Karpas-422 (cell line): ENCODE results near the gene RPUSD3. TPM values are rescaled to one million over a fixed set of nuclear protein-coding genes. Genes with fewer than 3 reads are reported as not detected.
A peak's percentile ranks its signal among the peaks of the same experiment; 100 is the strongest.

ENCODE experiments used
- DNase-seq: peaks from one replicate; pipeline ENCODE4 v3.0.0-alpha.2; 2015
- H2AFZ ChIP-seq: fragments of 200-600 bp; sonication (generic); 2 replicates; pipeline ENCODE4 v1.6.1; 2014; ENCODE audit warnings: antibody characterized with exemption, low read length, mixed read lengths
- H3K27ac ChIP-seq: fragments of 200-600 bp; sonication (generic); 2 replicates; pipeline ENCODE4 v1.5.1; 2014; ENCODE audit warnings: mild to moderate bottlenecking, low read length, moderate library complexity
- H3K27me3 ChIP-seq: fragments of 200-600 bp; sonication (generic); 2 replicates; pipeline ENCODE4 v1.6.1; 2014; ENCODE audit warnings: low read length, mixed read lengths
- H3K36me3 ChIP-seq: fragments of 200-600 bp; sonication (generic); 2 replicates; pipeline ENCODE4 v1.6.1; 2014; ENCODE audit warnings: low read length, mixed read lengths; ENCODE audit not compliant: insufficient read depth
- H3K4me1 ChIP-seq: fragments of 200-600 bp; sonication (generic); 2 replicates; pipeline ENCODE4 v1.6.1; 2014; ENCODE audit warnings: mild to moderate bottlenecking, low read length, mixed read lengths
- H3K4me2 ChIP-seq: fragments of 200-600 bp; sonication (generic); 2 replicates; pipeline ENCODE4 v1.6.1; 2014; ENCODE audit warnings: low read length, low read depth, mild to moderate bottlenecking; ENCODE audit not compliant: poor library complexity, severe bottlenecking
- H3K4me3 ChIP-seq: fragments of 200-600 bp; sonication (generic); 2 replicates; pipeline ENCODE4 v1.5.1; 2014; ENCODE audit warnings: mild to moderate bottlenecking, antibody characterized with exemption, low read length, mixed read lengths
- H3K79me2 ChIP-seq: fragments of 200-600 bp; sonication (generic); 2 replicates; pipeline ENCODE4 v1.6.1; 2014; ENCODE audit warnings: mild to moderate bottlenecking, low read length, mixed read lengths
- H3K9ac ChIP-seq: fragments of 200-600 bp; sonication (generic); 2 replicates; pipeline ENCODE4 v1.6.0; 2014; ENCODE audit warnings: low read length
- H3K9me2 ChIP-seq: fragments of 200-600 bp; sonication (generic), shearing (Covaris generic); replicated peaks from 2 replicates; pipeline ENCODE4 v1.6.0; 2014; ENCODE audit warnings: mild to moderate bottlenecking, low read length, moderate library complexity; ENCODE audit not compliant: insufficient read depth
- H3K9me3 ChIP-seq: fragments of 300-700, 200-600 bp; sonication (generic); 2 replicates; pipeline ENCODE4 v1.6.1; 2014; ENCODE audit warnings: low read length, mixed read lengths
- H4K20me1 ChIP-seq: fragments of 200-600 bp; sonication (generic); 2 replicates; pipeline ENCODE4 v1.6.1; 2014; ENCODE audit warnings: mild to moderate bottlenecking, antibody characterized with exemption, low read length, low read depth; ENCODE audit not compliant: insufficient read depth
- total RNA-seq: library from RNA; depleted of rRNA; stranded (reverse); fragments of >200 nt; shearing (Covaris generic); gene quantifications from 2 replicates; pipeline ENCODE4 v1.2.3, GENCODE V29; 2014; ENCODE audit warnings: low replicate concordance

RPUSD3 gene
- total RNA-seq, 1 experiment from 2014 or later: 62.5 TPM

DNA sequence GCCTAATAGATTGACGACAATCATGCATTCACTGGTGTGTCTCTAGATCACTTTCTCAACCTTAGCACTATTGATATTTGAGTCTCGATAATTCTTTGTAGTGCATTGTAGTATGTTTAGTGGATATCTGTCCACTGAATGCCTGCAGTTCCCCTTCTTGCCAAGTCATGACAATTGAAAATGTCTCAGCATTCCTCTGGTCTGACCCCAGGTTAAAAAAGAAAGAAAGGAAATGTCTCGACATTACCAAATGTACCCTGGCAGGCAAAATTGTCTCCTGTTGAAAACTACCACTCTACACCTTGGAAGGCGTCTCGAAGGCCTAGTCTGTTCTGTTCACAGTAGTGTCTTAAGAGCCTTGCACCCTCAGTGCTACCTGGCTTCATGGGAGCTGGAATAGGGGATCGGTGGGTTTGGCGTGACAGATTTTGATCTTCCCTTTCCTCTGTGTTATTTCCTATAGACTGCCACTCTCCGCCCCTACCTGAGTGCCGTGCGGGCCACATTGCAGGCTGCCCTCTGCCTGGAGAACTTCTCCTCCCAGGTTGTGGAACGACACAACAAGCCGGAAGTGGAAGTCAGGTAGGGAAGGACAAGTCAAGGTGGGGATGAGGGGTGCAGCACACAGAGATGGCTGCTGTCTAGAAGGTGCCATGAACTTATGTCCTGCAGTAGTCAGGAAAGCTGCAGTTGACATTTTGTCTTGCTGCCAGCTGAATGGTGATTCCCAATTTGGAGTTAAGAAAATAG is 46.4 kb downstream of the RPUSD3 start:
- H3K9me3 ChIP-seq: no peaks in the 10 kb centered on the region
- peaks cover 57% of the 10 kb centered on the region for H3K79me2 ChIP-seq
- no peaks in the 10 kb centered on the region for H3K27me3 ChIP-seq
- no peak for DNase-seq
- no peak overlapping the region for H3K4me3 ChIP-seq
- H3K9ac ChIP-seq: no peak overlapping the region
- H3K4me2 ChIP-seq: no peak overlapping the region
- no peak overlapping the region for H3K27ac ChIP-seq
- peaks cover 18% of the 10 kb centered on the region for H3K4me1 ChIP-seq
- no peak overlapping the region for H2AFZ ChIP-seq
- peaks cover 30% of the 10 kb centered on the region for H4K20me1 ChIP-seq
- peaks cover 51% of the 10 kb centered on the region for H3K36me3 ChIP-seq
- H3K9me2 ChIP-seq: no peaks in the 10 kb centered on the region

DNA sequence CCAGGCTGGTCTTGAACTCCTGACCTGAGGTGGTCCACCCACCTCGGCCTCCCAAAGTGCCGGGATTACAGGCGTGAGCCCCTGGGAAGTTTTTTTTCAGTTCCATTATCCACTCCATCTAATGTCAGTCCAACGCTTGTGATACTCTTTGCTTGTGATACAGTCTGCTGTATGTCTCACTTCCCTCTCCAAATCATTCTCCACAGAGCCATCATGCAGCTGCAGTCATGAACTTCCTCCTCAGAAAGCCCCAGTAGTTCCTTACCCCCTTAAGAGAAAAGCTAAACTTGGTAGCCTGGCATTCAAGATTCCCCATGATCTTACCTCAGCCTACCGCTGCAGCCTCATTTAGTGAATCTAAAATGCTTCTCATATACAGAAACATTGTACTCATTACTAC is 48.6 kb downstream of the RPUSD3 start:
- Histone ChIP-seq H3K27ac (no peak overlapping the region), H3K27me3 (no peaks in the 10 kb centered on the region), H3K79me2 (peaks cover 77% of the 10 kb centered on the region), H3K9ac (no peak overlapping the region), H2AFZ (no peak overlapping the region), H3K4me2 (no peak overlapping the region), H3K36me3 (peaks cover 39% of the 10 kb centered on the region), H3K4me1 (peaks cover 30% of the 10 kb centered on the region), H4K20me1 (peaks cover 26% of the 10 kb centered on the region), H3K9me2 (no peaks in the 10 kb centered on the region), H3K9me3 (no peaks in the 10 kb centered on the region), H3K4me3 (no peak overlapping the region)
- DNase-seq: no peak

DNA sequence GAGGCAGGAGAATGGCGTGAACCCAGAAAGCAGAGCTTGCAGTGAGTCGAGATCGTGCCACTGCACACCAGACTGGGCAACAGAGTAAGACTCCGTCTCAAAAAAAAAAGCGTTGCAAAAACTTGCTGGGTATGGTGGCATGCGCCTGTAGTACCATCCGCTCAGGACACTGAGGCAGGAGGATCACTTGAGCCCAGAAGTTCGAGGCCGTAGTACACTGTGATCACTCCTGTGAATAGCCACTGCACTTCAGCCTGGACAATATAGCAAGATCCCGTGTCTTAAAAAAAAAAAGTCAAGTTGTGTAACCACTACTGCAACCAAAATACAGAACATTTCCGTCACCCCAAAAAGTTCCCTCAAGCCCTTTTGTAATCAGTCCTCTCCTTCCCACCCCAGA is 49.4 kb downstream of the RPUSD3 start:
- Histone ChIP-seq H2AFZ (no peak overlapping the region), H3K79me2 (peaks cover 71% of the 10 kb centered on the region), H3K4me2 (peak overlapping the region; percentile 100), H3K36me3 (peaks cover 38% of the 10 kb centered on the region), H3K27me3 (no peaks in the 10 kb centered on the region), H3K9me2 (no peaks in the 10 kb centered on the region), H3K4me3 (peak overlapping the region; percentile 91; the same call in 1 of the 2 replicates), H4K20me1 (peaks cover 26% of the 10 kb centered on the region), H3K9ac (no peak overlapping the region), H3K9me3 (no peaks in the 10 kb centered on the region), H3K4me1 (peaks cover 30% of the 10 kb centered on the region), H3K27ac (no peak overlapping the region)
- DNase-seq: no peak

DNA sequence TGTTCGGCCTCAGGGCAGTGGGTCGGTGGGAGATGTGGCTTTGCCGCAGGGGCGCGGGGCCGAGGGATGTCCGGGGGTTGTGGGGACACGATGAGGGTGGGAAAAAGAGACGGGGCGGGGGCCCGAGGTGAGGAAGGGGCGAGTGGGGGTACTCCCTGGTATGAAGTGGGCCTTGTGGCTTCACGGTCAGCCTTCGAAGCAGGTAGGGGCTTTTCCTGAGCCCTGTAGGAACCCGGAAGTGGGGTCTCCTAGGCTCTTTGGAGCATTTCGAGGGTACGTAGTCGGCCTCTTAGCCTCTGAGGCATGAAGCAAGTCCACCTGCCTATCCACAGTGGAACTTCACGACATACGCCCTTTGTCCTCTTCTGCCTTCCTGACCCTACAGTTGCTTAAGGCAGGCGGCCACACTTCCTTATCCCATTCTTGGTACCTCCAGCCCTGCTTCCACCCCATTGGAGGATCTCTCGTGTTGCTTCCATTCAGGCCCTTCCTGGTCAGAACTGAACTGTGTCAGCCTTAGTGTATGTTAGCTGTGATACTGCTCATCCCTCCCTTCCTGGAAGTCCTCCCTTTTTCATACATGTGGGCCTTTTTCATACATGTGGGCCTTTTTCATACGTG is 50.5 kb downstream of the RPUSD3 start:
- Histone ChIP-seq H3K4me1 (peaks cover 30% of the 10 kb centered on the region), H3K9me3 (no peaks in the 10 kb centered on the region), H3K4me2 (peak overlapping the region; percentile 100), H3K36me3 (peaks cover 34% of the 10 kb centered on the region), H4K20me1 (peaks cover 21% of the 10 kb centered on the region; the same call in 1 of the 2 replicates), H3K27ac (peak overlapping the region; percentile 93), H3K9ac (peak overlapping the region; percentile 100), H3K9me2 (no peaks in the 10 kb centered on the region), H3K79me2 (peaks cover 70% of the 10 kb centered on the region), H3K27me3 (no peaks in the 10 kb centered on the region), H3K4me3 (peak overlapping the region; percentile 91), H2AFZ (peak overlapping the region; percentile 73; the same call in 1 of the 2 replicates)
- peak; percentile 68 for DNase-seq

DNA sequence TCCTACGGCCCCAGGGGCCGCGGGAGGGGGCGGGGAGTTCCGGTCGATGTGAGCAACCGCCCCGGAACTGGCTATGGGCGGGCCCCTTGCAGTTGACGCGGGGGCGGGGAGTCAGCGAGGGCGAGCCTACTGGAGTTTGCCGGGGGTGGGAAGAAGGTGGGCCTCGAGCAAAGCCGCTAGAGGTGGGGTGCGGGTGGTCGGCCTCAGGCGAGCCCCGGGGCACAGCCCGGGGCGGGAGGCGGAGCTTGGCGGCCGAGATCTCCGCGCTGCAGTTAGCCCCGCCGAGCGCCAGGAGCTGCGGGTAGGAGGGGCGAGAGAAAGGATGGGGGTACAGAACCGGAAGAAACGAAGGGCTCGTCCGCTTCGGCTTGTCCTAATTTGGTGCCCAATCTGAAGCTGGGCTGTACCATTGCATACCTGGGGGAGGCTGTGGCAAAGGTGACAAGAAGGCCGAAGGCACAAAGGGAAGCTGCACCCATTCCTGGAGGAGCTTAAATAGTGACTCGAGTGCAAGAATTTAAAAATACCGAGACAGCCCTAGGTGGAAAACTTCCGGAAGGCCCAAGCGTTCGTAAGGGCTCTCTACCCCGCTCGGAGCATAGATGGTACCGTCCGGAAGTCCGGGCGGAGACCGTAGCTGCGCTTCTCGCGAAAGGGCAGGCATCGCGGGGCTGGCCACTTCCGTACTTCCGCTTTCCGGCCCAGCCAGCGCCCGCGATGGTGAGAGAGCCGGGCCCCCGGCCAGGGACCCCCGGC is 51.2 kb downstream of the RPUSD3 start, which contains the start of the genes ARPC4 and TADA3:
Gene ARPC4 (plus strand): TSS at position 678 of the 756 bp plus-strand sequence. CDS start 40 bp downstream, at position 718.
Gene TADA3 (minus strand): TSS at position 69 of the 756 bp plus-strand sequence. CDS start 1,007 bp downstream, outside the sequence.
- Histone ChIP-seq H3K36me3 (peaks cover 27% of the 10 kb centered on the region), H3K4me2 (peak within 1 kb of the TSS; percentile 100), H3K4me3 (peak within 1 kb of the TSS; percentile 91), H2AFZ (peak within 1 kb of the TSS; percentile 73; the same call in 1 of the 2 replicates), H3K9me3 (no peaks in the 10 kb centered on the region), H3K9ac (peak within 1 kb of the TSS; percentile 100), H3K27me3 (no peaks in the 10 kb centered on the region), H3K27ac (peak within 1 kb of the TSS; percentile 93), H3K9me2 (no peaks in the 10 kb centered on the region), H3K4me1 (peaks cover 30% of the 10 kb centered on the region), H3K79me2 (peaks cover 65% of the 10 kb centered on the region), H4K20me1 (peaks cover 21% of the 10 kb centered on the region; the same call in 1 of the 2 replicates)
- DNase-seq: peak; percentile 97

DNA sequence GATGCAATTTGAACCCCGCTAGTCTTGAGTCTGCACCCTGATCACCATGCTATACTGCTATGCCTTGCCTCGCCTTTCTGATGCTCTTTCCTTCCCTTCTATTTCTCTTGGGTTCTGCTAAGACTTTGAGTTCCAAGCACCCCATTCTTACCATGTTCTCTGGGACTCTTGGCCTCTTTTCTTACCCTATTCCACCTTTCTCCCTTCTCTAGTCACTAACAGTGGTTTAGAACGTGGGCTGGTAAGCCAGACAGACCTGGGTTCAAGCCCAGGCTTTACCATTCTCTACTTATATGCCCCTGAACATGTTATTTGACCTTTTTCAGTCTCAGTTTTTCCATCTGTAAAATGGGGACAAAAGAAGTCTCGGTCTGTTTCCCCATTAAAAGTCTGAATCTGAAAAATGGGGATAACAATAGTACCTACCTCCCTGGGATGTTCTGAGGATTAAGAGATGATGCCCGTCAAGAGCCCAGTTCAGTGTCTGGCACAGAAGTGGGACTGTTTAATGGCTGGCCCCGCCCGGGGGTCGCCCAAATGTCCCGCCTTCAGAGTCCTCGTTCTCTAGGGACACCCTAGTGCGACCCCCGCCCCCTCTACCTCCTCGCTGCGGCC is 51.9 kb downstream of the RPUSD3 start:
- Histone ChIP-seq H3K9me3 (no peaks in the 10 kb centered on the region), H2AFZ (peak overlapping the region; percentile 73; the same call in 1 of the 2 replicates), H3K27ac (peak overlapping the region; percentile 93), H3K36me3 (peaks cover 27% of the 10 kb centered on the region), H3K4me1 (peaks cover 30% of the 10 kb centered on the region), H3K27me3 (no peaks in the 10 kb centered on the region), H3K4me3 (peak overlapping the region; percentile 91), H3K4me2 (peak overlapping the region; percentile 100), H3K79me2 (peaks cover 58% of the 10 kb centered on the region), H3K9ac (peak overlapping the region; percentile 100), H3K9me2 (no peaks in the 10 kb centered on the region), H4K20me1 (peaks cover 17% of the 10 kb centered on the region; the same call in 1 of the 2 replicates)
- DNase-seq: no peak

DNA sequence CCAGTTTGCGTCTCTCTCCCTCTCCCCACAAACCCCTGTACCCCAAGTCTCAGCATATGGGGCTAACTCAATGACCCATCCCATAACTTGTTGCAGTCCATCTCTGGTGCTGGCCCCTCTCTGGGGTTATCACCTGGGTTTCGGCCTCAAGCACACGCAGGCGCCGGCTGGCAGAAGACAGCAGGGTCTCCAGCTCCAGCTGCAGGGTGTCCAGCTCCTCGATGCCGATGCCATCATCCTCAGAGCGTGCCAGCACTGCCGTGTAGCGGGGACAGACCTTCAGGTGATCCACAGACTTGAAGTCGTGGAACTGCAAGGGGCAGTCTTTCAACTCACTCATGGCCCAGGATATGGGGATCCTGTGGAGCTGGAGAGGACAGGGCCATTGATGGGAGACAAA is 52.7 kb downstream of the RPUSD3 start:
- H3K79me2 ChIP-seq: peaks cover 53% of the 10 kb centered on the region
- peak overlapping the region; percentile 100 for H3K4me2 ChIP-seq
- H3K9me3 ChIP-seq: no peaks in the 10 kb centered on the region
- peaks cover 17% of the 10 kb centered on the region; the same call in 1 of the 2 replicates for H4K20me1 ChIP-seq
- H2AFZ ChIP-seq: no peak overlapping the region
- H3K4me3 ChIP-seq: peak overlapping the region; percentile 91
- no peaks in the 10 kb centered on the region for H3K27me3 ChIP-seq
- H3K36me3 ChIP-seq: peaks cover 29% of the 10 kb centered on the region
- no peak for DNase-seq
- H3K4me1 ChIP-seq: peaks cover 30% of the 10 kb centered on the region
- H3K27ac ChIP-seq: peak overlapping the region; percentile 93
- no peaks in the 10 kb centered on the region for H3K9me2 ChIP-seq
- peak overlapping the region; percentile 100 for H3K9ac ChIP-seq
